Loucy (cell line): ENCODE results near the gene BRICD5.

ENCODE experiments used
- H2AFZ ChIP-seq: fragments of 200-600 bp; sonication (generic); 2 replicates; pipeline ENCODE4 v1.6.0; 2016; ENCODE audit warnings: antibody characterized with exemption, mild to moderate bottlenecking, low read length, moderate library complexity
- H3F3A ChIP-seq: fragments of 200-600 bp; 2 replicates; pipeline ENCODE4 v1.6.0; 2016; ENCODE audit warnings: antibody characterized with exemption, low read depth, mild to moderate bottlenecking
- H3K27me3 ChIP-seq: fragments of 200-600 bp; sonication (generic); 2 replicates; pipeline ENCODE4 v1.6.1; 2014; ENCODE audit warnings: low read length, mild to moderate bottlenecking; ENCODE audit not compliant: insufficient read depth, poor library complexity, severe bottlenecking
- H3K36me3 ChIP-seq: fragments of 200-600 bp; sonication (generic); 2 replicates; pipeline ENCODE4 v1.6.1; 2016; ENCODE audit warnings: low read length; ENCODE audit not compliant: insufficient read depth
- H3K4me1 ChIP-seq: fragments of 200-600 bp; sonication (generic); 2 replicates; pipeline ENCODE4 v1.5.1; 2014; ENCODE audit warnings: low read length, mild to moderate bottlenecking; ENCODE audit not compliant: insufficient read depth, poor library complexity, severe bottlenecking
- H3K4me2 ChIP-seq: fragments of 200-600 bp; sonication (generic); 2 replicates; pipeline ENCODE4 v1.6.0; 2014; ENCODE audit warnings: antibody characterized with exemption, low read length, low read depth, mild to moderate bottlenecking; ENCODE audit not compliant: poor library complexity, severe bottlenecking
- H3K4me3 ChIP-seq: fragments of 200-600 bp; sonication (generic); 2 replicates; pipeline ENCODE4 v1.5.1; 2014; ENCODE audit warnings: low read length, mild to moderate bottlenecking, mixed read lengths; ENCODE audit not compliant: poor library complexity, severe bottlenecking
- H3K79me2 ChIP-seq: fragments of 200-600 bp; sonication (generic); 2 replicates; pipeline ENCODE4 v1.6.1; 2014; ENCODE audit warnings: low read length; ENCODE audit not compliant: insufficient read depth
- H3K9ac ChIP-seq: fragments of 200-600 bp; sonication (generic); 2 replicates; pipeline ENCODE4 v1.6.0; 2014; ENCODE audit warnings: mild to moderate bottlenecking, low read depth, low read length, moderate library complexity; ENCODE audit not compliant: poor library complexity, severe bottlenecking
- H3K9me2 ChIP-seq: fragments of 200-600 bp; sonication (generic); replicated peaks from 2 replicates; pipeline ENCODE4 v1.6.1; 2016; ENCODE audit warnings: low read depth, low read length, mixed read lengths
- H3K9me3 ChIP-seq: fragments of 200-600 bp; sonication (generic); 2 replicates; pipeline ENCODE4 v1.6.1; 2014; ENCODE audit warnings: mild to moderate bottlenecking, antibody characterized with exemption, low read length, low read depth; ENCODE audit not compliant: insufficient read depth
- H4K20me1 ChIP-seq: fragments of 200-600 bp; sonication (generic); 2 replicates; pipeline ENCODE4 v1.6.0; 2014; ENCODE audit warnings: antibody characterized with exemption, low read length, mild to moderate bottlenecking; ENCODE audit not compliant: insufficient read depth, poor library complexity, severe bottlenecking
- CTCF ChIP-seq: fragments of 200-600 bp; sonication (generic); conservative IDR thresholded peaks from 2 replicates; pipeline ENCODE4 v1.5.1; 2014; ENCODE audit warnings: mild to moderate bottlenecking, antibody characterized with exemption, low read length
- EZH2phosphoT487 ChIP-seq: fragments of 200-600 bp; IDR thresholded peaks from 2 replicates; pipeline ENCODE4 v1.6.1; 2018; ENCODE audit warnings: antibody characterized with exemption, mild to moderate bottlenecking, moderate library complexity, borderline replicate concordance

BRICD5 gene

GRCh38 chr16:2173366-2173765, 37.3 kb downstream of the BRICD5 start:
- Histone ChIP-seq H3K9me2 (no peaks in the 10 kb centered on the region), H4K20me1 (no peaks in the 10 kb centered on the region), H3K4me2 (no peak overlapping the region), H3K27me3 (no peaks in the 10 kb centered on the region), H3K4me1 (no peaks in the 10 kb centered on the region), H3K79me2 (no peaks in the 10 kb centered on the region), H3F3A (no peaks in the 10 kb centered on the region), H3K4me3 (no peak overlapping the region), H3K9ac (no peak overlapping the region), H3K9me3 (no peaks in the 10 kb centered on the region), H2AFZ (no peak overlapping the region), H3K36me3 (no peaks in the 10 kb centered on the region; the same call in 1 of the 2 replicates)
- TF ChIP-seq CTCF (no peak), EZH2phosphoT487 (no peak)

GRCh38 chr16:2172688-2173335, 37.9 kb downstream of the BRICD5 start:
- no peaks in the 10 kb centered on the region; the same call in 1 of the 2 replicates for H3K36me3 ChIP-seq
- H3K79me2 ChIP-seq = no peaks in the 10 kb centered on the region
- H3K9me2 ChIP-seq = no peaks in the 10 kb centered on the region
- H3F3A ChIP-seq = no peaks in the 10 kb centered on the region
- H3K4me2 ChIP-seq = no peak overlapping the region
- no peak overlapping the region for H3K9ac ChIP-seq
- no peaks in the 10 kb centered on the region for H4K20me1 ChIP-seq
- no peak overlapping the region for H2AFZ ChIP-seq
- no peak overlapping the region for H3K4me3 ChIP-seq
- H3K4me1 ChIP-seq = no peaks in the 10 kb centered on the region
- no peaks in the 10 kb centered on the region for H3K9me3 ChIP-seq
- H3K27me3 ChIP-seq = no peaks in the 10 kb centered on the region
- no peak for TF ChIP-seq EZH2phosphoT487
- no peak for TF ChIP-seq CTCF

GRCh38 chr16:2171601-2172178, 39.0 kb downstream of the BRICD5 start:
- no peaks in the 10 kb centered on the region for H3K9me3 ChIP-seq
- H3K27me3 ChIP-seq = no peaks in the 10 kb centered on the region
- TF ChIP-seq CTCF (no peak), EZH2phosphoT487 (no peak)
- no peaks in the 10 kb centered on the region; the same call in 1 of the 2 replicates for H3K36me3 ChIP-seq
- H3K4me2 ChIP-seq = no peak overlapping the region
- H3F3A ChIP-seq = no peaks in the 10 kb centered on the region
- no peaks in the 10 kb centered on the region for H3K79me2 ChIP-seq
- no peaks in the 10 kb centered on the region for H3K4me1 ChIP-seq
- H4K20me1 ChIP-seq = no peaks in the 10 kb centered on the region
- no peak overlapping the region for H3K4me3 ChIP-seq
- no peaks in the 10 kb centered on the region for H3K9me2 ChIP-seq
- no peak overlapping the region for H3K9ac ChIP-seq
- no peak overlapping the region for H2AFZ ChIP-seq
